Frontal cortex (tissue), 4 donors: ENCODE measurements around the gene PRMT5. TPM values are rescaled to one million over a fixed set of nuclear protein-coding genes. Genes with fewer than 3 reads are reported as not detected.

ENCODE experiments used
- DNase-seq, 2 donors: peaks; one replicate each; pipeline ENCODE4 v3.0.0; 2012; ENCODE audit warnings: low spot score in 2 of 2
- FAIRE-seq: peaks from 2 replicates; lab custom pipeline; 2012; peaks lifted over from hg19 to GRCh38; lab: Jason Lieb, UNC
- total RNA-seq: library from RNA; depleted of rRNA; stranded (reverse); fragments of >200 nt; gene quantifications from one replicate; pipeline ENCODE4 v1.2.3, GENCODE V29; 2014
- donor health status: control.
- donor health status: control.
- donor health status: control.

The PRMT5 gene
- total RNA-seq, 1 donor from 2014 or later, result 61.1 TPM

GRCh38 chr14:22900081-22900799, 28.9 kb downstream of the PRMT5 start:
- DNase-seq (peak; percentile 24 to 54), FAIRE-seq (no peak)

GRCh38 chr14:22898302-22899090, 30.7 kb downstream of the PRMT5 start:
- DNase-seq, result no peak
- no peak for FAIRE-seq

- no peak for FAIRE-seq
- DNase-seq, result no peak
Observed at GRCh38 chr14:22897357-22897756, 31.8 kb downstream of the PRMT5 start.

- DNase-seq (no peak), FAIRE-seq (no peak)
Observed at GRCh38 chr14:22896760-22897159, 32.4 kb downstream of the PRMT5 start.

GRCh38 chr14:22896356-22896755, 32.8 kb downstream of the PRMT5 start:
- FAIRE-seq, result no peak
- no peak for DNase-seq

GRCh38 chr14:22895402-22895801, 33.8 kb downstream of the PRMT5 start:
- FAIRE-seq, result no peak
- DNase-seq, result no peak

- FAIRE-seq (no peak), DNase-seq (no peak)
Observed at GRCh38 chr14:22893706-22894105, 35.5 kb downstream of the PRMT5 start.

- FAIRE-seq (no peak), DNase-seq (no peak)
Observed at GRCh38 chr14:22892488-22892887, 36.7 kb downstream of the PRMT5 start.

- DNase-seq (no peak), FAIRE-seq (no peak)
Observed at GRCh38 chr14:22890416-22890815, 38.8 kb downstream of the PRMT5 start.

GRCh38 chr14:22888662-22889061, 40.5 kb downstream of the PRMT5 start:
- DNase-seq (no peak), FAIRE-seq (no peak)

- no peak for FAIRE-seq
- DNase-seq, result no peak
Observed at GRCh38 chr14:22887990-22888378, 41.2 kb downstream of the PRMT5 start.

- DNase-seq (peak in 1 of 2 donors; percentile 15), FAIRE-seq (no peak)
Observed at GRCh38 chr14:22887260-22887989, 41.8 kb downstream of the PRMT5 start.

- FAIRE-seq (no peak), DNase-seq (peak; percentile 64 to 71)
Observed at GRCh38 chr14:22886500-22887259, 42.5 kb downstream of the PRMT5 start.

- FAIRE-seq (no peak), DNase-seq (no peak)
Observed at GRCh38 chr14:22885975-22886374, 43.2 kb downstream of the PRMT5 start.

- FAIRE-seq (no peak), DNase-seq (peak in 1 of 2 donors; percentile 5)
Observed at GRCh38 chr14:22884738-22885523, 44.2 kb downstream of the PRMT5 start.

- DNase-seq, result peak in 1 of 2 donors; percentile 13
- FAIRE-seq, result no peak
Observed at GRCh38 chr14:22884076-22884737, 45.0 kb downstream of the PRMT5 start.

GRCh38 chr14:22883173-22883976, 45.8 kb downstream of the PRMT5 start, which contains the start of gene REM2:
Gene REM2, plus strand, starts transcription at chr14:22883222. Its CDS starts 66 bp downstream, at chr14:22883288.
- peak in 1 of 2 donors; percentile 23 for DNase-seq

More at GRCh38 chr14:22883173-22883976, 45.8 kb downstream of the PRMT5 start, which contains the start of gene REM2:
- FAIRE-seq, result no peak
